Eye (tissue), 1 donor: ENCODE measurements around the gene IL17RD.
A peak's percentile ranks its signal among the peaks of the same experiment; 100 is the strongest.
"Not testable (repeated sequence)": the region's sequence is repeated elsewhere in the genome, so short reads cannot be mapped to it uniquely, and the experiment has no call there.

Source experiments
- DNase-seq: peaks from one replicate; pipeline ENCODE4 v3.0.0-alpha.2; 2015

IL17RD gene

DNA sequence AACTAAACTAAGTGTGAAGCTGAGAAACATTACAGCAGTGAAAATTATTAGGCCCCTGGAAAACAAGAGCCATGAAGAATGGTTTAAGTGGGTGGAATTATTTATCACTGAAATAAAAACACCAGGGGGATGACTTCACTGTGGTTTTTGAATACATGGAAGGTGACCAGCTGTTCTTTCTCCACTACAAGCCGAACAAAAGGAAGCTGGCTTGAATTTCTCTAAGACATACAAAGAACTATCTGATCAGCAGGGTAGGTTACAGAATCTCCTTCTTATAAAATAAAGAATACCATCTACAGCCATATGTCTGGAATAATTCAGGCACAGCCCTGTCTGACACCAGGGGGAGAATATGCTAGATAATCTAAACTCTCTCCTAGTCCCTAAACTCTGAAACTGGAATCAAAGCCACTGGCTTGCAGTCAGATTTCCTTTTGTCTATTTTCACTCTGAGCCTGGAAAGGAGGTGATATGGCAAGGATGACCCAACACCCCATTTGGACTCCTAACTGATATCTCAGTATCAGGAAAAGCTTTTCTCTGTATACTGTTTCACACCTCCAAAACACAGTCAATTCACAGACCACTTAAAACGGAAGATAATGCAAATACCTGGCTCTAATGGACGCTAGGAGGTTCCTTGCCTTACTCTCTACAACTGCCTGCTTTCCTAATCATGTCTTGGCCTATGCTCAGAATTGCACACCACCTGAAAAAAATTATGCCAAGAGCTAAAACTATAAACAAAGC, 73.5 kb downstream of the IL17RD start:
- no peak for DNase-seq

- DNase-seq, result no peak
Measured at GRCh38 chr3:57089043-57089442, 76.1 kb downstream of the IL17RD start.

DNA sequence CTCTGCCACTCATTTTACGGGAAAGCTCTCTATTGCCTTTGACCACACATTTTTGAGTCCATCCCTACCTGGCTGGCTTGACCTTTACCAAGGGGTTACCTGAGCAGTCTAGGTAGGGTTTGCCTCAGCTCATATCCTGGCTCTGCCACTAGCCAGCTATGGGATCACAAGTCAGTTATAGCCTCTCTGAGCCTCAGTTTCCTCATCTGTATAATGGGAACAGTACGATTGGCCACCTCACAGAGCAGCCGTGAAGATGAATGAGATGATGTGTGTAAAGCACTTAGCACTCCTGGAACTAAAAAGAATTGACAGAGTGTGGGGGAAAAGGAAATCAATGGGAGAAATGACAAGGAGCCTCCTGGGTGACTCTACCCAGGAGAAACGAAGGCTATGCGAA, 76.7 kb downstream of the IL17RD start:
- DNase-seq, result no peak

DNA sequence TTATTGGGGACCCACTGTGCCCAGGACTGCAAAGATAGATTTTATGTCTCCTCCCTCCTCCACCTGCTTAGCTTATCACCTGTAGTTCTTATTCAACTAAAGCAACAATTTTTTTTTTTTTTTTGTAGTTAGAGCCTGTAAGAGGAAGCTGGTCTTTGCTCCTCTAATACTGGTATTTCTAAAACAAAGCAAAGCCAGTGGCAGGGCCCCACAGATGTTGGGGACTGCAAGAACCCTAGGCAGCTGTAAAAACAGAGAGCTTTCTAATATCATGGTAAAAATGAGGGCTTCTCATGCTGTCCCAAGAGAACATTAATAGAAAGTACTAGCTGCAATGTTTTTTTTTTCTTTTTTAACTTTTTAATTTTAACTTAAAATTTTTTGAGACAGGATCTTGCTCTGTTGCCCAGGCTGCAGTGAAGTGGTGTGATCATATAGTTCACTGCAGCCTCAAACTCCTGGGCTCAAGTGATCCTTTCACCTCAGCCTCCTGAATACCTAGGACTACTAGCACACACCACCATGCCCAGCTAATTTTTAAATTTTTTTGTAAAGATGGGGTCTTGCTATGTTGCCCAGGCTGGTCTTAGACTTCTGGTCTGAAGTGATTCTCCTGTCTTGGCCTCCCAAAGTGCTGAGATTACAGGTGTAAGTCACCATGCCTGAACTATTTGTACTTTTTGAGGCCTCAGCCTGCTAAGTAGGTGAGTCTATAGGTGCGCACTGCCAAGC, 77.6 kb downstream of the IL17RD start:
- DNase-seq, result no peak

DNA sequence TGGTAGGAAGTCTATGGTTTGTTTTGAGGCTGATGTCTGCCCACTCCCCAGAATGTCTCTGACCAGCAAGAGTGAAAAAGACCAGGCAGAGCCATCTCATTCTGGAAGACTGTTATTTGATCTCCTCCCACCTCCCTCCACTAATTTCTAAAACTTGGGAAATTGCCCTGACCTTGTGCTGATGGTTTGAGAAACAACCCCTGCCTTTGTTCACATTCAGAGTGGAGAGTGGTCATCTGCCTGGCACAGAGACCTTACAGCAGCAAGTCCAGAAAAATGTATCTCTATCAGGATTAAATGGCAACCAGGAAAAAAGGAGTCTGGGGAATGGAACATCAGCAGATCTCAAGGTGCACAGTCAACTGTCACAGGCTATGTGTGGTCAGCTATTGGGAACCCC, 79.0 kb downstream of the IL17RD start:
- no peak for DNase-seq

- DNase-seq, result no peak
Measured at GRCh38 chr3:57085211-57085610, 79.9 kb downstream of the IL17RD start.

DNA sequence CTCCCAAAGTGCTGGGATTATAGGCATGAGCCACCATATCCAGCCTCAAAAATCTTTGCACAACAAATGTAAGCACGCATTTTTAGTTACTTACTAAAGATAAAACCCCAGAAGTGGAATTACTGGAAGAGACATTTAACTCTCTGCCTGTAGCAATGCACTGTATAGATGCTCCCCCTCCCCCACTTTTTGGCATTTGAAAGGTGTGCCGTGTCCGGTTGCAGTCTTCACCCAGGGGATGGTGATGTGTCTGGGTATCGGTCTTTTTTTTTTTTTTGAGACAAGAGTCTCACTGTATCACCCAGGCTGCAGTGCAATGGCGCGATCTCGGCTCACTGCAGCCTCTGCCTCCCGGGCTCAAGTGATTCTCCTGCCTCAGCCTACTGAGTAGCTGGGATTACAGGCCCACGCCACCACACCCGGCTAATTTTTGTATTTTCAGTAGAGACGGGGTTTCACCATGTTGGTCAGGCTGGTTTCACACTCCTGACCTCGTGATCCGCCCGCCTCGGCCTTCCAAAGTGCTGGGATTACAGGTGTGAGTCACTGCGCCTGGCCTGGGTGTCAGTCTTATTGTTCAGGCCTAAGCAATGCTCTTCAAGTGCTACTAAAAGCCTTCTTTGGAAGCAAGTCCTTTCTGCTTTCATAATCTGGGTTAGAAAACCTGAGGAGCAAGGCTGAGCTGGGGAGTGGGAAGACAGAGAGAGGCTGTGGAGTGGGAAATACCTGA, 81.7 kb downstream of the IL17RD start:
- DNase-seq, result not testable (repeated sequence)

DNA sequence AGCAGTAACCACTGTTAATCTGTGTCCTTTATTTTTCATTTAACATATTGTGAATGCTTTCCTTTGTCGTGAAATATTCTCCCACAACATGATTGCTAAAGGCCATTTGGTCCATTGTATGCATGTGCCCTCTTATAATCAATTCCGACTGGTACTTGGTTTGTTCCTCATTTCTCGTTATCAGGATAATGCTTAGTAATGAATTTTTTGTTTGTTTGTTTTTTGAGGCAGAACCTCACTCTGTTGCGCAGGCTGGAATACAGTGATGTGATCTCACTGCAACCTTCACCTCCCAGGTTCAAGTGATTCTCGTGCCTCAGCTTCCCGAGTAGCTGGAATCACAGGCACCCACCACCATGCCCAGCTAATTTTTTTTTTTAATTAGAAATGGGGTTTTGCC, 82.7 kb downstream of the IL17RD start:
- DNase-seq, result no peak

GRCh38 chr3:57081173-57081572, 84.0 kb downstream of the IL17RD start:
- no peak for DNase-seq

DNA sequence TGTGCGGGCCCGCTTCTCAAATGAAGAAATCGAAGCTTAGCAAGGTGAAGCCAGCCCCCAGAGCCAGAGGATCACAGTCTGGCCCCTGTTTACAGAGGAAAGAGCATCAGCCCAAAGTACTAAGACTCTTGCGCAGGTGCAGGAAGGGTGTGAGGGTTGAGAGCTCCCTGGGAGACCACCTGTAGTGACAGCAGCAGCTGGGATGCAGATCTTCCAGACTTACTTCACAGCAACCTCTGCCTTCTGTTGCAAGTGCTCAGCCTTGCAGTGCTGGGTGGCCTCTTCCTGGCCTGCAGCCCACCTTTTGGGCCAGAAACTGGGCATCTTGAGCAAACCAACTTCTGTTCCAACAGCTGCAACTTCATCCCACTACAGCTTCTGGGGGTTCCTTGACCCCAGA, 85.0 kb downstream of the IL17RD start:
- no peak for DNase-seq

GRCh38 chr3:57079474-57079831, 85.7 kb downstream of the IL17RD start:
- no peak for DNase-seq

DNA sequence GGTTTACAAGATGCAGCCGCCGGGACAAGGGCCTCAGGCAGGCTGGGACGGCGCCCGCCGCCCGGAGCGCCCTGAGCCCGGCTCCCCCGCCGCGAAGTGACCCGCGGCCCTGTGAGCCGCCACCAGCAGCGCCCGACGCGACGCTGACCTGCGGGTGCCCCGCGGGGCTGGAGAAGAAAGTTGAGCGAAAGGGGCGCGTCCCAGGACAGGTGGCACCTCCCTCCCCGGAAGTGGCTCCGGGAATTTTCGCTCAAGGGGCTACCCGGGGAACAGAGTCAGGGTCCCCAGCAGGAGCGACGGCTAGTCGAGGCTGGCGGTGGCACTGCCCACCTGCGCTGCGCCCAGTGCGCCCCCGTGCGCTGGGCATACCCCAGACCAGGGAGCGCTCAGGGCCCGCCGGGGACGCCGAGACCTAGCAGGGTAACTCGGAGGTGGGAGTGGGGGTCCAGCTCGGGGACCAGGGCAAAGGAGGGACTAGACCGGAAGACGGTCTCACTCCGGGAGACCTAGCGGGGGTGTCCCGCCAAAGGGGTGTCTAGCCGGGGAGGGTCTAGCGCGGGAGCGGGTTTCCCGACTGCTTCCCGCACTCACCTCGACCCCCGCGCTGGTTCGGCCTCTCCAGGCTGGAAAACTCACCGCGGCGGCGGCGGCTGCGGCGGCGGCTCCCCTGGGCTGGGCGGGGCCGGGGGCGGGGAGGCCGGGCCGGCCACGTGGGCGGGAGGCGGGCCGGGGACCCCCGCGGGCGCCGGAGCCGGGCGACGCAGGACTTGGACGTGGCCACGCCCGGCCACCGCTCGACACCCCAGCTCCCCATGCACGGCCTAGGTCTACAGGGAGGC, 86.3 kb downstream of the IL17RD start:
- DNase-seq, result peak; percentile 79

- peak; percentile 81 for DNase-seq
Measured at GRCh38 chr3:57078344-57078634, 86.9 kb downstream of the IL17RD start.

DNA sequence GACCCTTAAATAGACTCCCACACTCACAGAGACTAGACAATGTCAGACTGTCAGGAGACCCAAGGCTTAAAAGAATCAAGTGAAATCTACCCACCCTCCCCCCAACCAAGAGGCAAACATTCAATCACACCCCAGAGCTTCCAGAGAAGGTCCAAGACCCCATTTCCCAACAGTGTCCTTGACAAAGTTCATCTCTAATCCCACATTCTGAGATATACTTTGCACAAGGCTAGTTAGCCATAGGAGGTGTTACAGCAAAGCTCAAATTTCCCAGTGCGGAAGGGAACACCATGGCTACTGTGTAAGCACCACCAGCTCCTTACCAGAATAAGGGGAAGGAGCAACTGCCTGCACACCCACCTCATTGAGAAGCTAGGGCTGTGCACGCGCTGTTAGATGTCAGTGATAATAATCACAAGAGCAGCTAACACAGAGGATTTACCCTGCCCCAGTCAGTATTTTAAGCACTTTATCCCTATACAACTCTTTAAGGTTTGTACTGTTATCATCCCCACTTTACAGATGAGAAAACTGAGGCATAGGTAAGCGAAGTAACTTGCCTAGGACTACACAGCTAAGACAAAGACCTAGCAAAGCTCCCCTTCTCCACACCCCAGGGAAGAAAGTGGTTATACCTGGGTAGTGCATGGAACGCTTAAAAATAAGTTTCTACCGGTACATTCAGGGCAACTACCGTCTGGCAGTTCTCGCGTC, 87.4 kb downstream of the IL17RD start:
- no peak for DNase-seq

DNA sequence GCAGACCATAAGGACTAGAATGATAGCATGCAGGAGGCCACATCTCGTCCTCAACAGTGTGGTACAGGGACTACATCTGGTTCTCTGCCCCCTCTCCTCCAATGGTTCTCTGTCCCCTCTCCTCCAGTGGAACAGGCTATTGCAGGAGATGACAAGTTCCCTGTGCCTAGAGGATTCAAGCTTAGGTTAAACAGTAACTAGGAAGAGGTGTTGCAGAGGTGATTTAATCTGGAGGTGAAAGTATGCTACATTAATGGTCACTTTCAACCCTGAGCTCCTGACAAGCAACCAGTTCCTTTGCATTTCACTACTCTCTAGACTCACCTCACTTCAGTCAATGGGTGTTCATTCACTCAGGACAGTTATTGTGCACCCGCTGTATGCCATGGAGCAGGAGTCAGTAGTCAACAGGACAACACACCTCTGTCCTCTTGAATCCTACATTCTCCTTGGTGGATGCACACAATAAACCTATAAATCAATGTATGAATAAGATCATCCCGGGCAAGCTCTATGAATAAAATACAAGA, 88.7 kb downstream of the IL17RD start:
- DNase-seq, result no peak

- DNase-seq, result no peak
Measured at GRCh38 chr3:57074135-57074534, 91.0 kb downstream of the IL17RD start.

DNA sequence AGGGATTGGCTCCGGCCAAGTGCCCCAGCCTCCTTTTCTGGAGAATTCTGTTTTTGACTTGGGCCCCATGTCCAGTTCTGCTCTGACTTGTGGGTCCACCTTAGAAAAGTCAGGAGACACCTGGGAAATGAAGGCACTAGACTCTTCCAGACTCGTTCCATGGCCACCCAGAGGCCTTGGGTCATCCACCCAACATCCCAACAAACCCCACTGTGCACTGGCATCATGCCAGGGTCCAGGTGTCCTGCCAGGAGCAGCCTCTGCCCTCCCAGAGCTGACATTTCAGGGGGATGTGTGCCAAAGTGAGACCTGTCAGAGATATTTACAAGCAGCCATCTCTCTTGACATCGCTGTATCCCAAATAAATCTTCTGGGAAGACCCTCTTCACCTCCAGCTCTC, 91.5 kb downstream of the IL17RD start:
- no peak for DNase-seq

GRCh38 chr3:57069503-57069902, 95.7 kb downstream of the IL17RD start:
- no peak for DNase-seq

DNA sequence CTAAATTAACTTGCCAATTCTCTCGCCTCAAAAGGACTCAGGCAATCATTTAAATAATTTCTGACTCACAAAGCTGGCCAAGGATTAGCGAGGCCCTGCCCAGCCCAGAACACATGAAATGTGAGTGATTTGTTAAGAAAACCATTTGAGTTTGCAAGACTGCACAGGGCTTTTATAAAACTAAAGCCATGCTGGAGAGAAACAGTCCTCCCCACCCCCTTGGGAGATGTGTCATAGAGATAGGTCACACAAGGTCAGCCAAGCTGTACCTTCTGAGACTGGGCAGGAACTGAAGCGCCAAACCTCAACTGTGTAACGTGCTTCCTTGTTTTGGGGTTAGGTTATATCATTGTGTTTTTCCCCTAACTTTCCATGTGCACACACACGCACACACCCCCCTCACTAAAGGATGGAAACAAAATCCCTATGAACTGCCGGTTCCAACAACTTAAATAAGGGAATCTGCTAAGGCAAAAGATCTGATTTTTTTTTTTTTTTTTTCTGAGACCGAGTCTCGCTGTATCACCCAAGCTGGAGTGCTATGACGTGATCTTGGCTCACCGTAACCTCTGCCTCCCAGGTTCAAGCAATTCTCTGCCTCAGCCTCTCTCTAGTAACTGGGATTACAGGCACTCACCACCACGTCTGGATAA, 96.6 kb downstream of the IL17RD start:
- DNase-seq, result peak; percentile 54

GRCh38 chr3:57066471-57066870, 98.7 kb downstream of the IL17RD start:
- DNase-seq, result no peak

- no peak for DNase-seq
Measured at GRCh38 chr3:57065588-57065987, 99.6 kb downstream of the IL17RD start.

GRCh38 chr3:57064572-57064971, 100.6 kb downstream of the IL17RD start:
- DNase-seq, result no peak
